Measurements from ENCODE around the gene SLC5A11. TPM values are rescaled to one million over a fixed set of nuclear protein-coding genes. Genes with fewer than 3 reads are reported as not detected.
A peak's percentile ranks its signal among the peaks of the same experiment; 100 is the strongest.
"Not testable (repeated sequence)": the region's sequence is repeated elsewhere in the genome, so short reads cannot be mapped to it uniquely, and the experiment has no call there.

SLC5A11 gene
- polyA plus RNA-seq, 2 of the 4 experiments (the other 2 are of a cell fraction), result 0.40 to 0.43 TPM

GRCh38 chr16:24807301-24807700, 38.5 kb upstream of the SLC5A11 start (continued):
- no peak for TF ChIP-seq ELK1 (IDR thresholded peaks at IDR 0.05; ENCODE audit: low read depth, low read length)

GRCh38 chr16:24810951-24811843, 34.6 kb upstream of the SLC5A11 start:
- CTCF ChIA-PET, result interaction anchor here (1.2 to 1.4 kb wide), 4 partner anchors 11 to 231 kb away, joined by 3 to 4 read pairs (median 4); no protein-coding TSS in a partner anchor
- FAIRE-seq, result no peak
- ATAC-seq, result peak; percentile 78 to 90

GRCh38 chr16:24812813-24813212, 33.0 kb upstream of the SLC5A11 start:
- H3K4me2 ChIP-seq; H3K4me1 ChIP-seq; H3K9me3 ChIP-seq; POLR2A ChIA-PET; FAIRE-seq; H3K4me3 ChIP-seq; ATAC-seq; H3K27ac ChIP-seq; DNase-seq (ENCODE audit: low read depth in 1 of 2, low spot score in 1 of 2): not testable (repeated sequence)
- CTCF ChIA-PET, result interaction anchor here (0.6 to 1.4 kb wide), 6 partner anchors 7 to 385 kb away, joined by 3 to 6 read pairs (median 4); no protein-coding TSS in a partner anchor
- 84% methylated on average over 6 of the region's 6 CpGs for WGBS (ENCODE audit: missing lambda C conversion rate)

More at GRCh38 chr16:24810951-24811843, 34.6 kb upstream of the SLC5A11 start:
- Histone ChIP-seq H3K4me2 (no peak overlapping the region), H3K4me3 (no peak overlapping the region), H3K27ac (no peak overlapping the region), H3K4me1 (no peaks in the 10 kb centered on the region), H3K9me3 (no peaks in the 10 kb centered on the region)
- POLR2A ChIA-PET, result no interaction called here
- TF ChIP-seq ESRRA (IDR thresholded peaks at IDR 0.05; ENCODE audit: borderline replicate concordance, low read length), result no peak
- TF ChIP-seq ZSCAN20 (CRISPR knock-in tag; IDR thresholded peaks at IDR 0.05), result no peak
- no peak for TF ChIP-seq RFX5 (IDR thresholded peaks at IDR 0.05)
- no peak for TF ChIP-seq POLR2AphosphoS2 (conservative IDR thresholded peaks at IDR 0.05; ENCODE audit: low read length)
- TF ChIP-seq CHD4 (IDR thresholded peaks at IDR 0.05; ENCODE audit: borderline replicate concordance), result no peak
- no peak for DNase-seq (ENCODE audit: low read depth in 1 of 2, low spot score in 1 of 2)
- 86% methylated on average over 11 of the region's 11 CpGs for WGBS (ENCODE audit: missing lambda C conversion rate)

- WGBS (ENCODE audit: missing lambda C conversion rate), result 88% methylated on average over 7 of the region's 7 CpGs
- FAIRE-seq (no peak), ATAC-seq (no peak), DNase-seq (ENCODE audit: low read depth in 1 of 2, low spot score in 1 of 2) (no peak)
- CTCF ChIA-PET, result interaction anchor here (1.1 to 3.4 kb wide), 2 partner anchors 15 to 235 kb away, joined by 3 to 12 read pairs; no protein-coding TSS in a partner anchor
- Histone ChIP-seq H3K4me2 (no peak overlapping the region), H3K27ac (no peak overlapping the region), H3K4me1 (no peaks in the 10 kb centered on the region), H3K4me3 (no peak overlapping the region), H3K9me3 (no peaks in the 10 kb centered on the region)
- POLR2A ChIA-PET, result no interaction called here
- no peak for TF ChIP-seq MAZ (IDR thresholded peaks at IDR 0.05; ENCODE audit: borderline replicate concordance, low read depth, low read length)
- no peak for TF ChIP-seq JUNB (IDR thresholded peaks at IDR 0.05)
- no peak for TF ChIP-seq KDM5A (IDR thresholded peaks at IDR 0.05)
- no peak for TF ChIP-seq ELK1 (IDR thresholded peaks at IDR 0.05; ENCODE audit: low read depth, low read length)
- no peak for TF ChIP-seq REST (IDR thresholded peaks at IDR 0.05)
- TF ChIP-seq PHF8 (IDR thresholded peaks at IDR 0.05; ENCODE audit: borderline replicate concordance, low read depth), result no peak
- TF ChIP-seq MAX (IDR thresholded peaks at IDR 0.05), result no peak
- no peak for TF ChIP-seq CBX2 (IDR thresholded peaks at IDR 0.05; ENCODE audit: borderline replicate concordance, low read depth)
- TF ChIP-seq FOSB (CRISPR knock-in tag; IDR thresholded peaks at IDR 0.05), result no peak
- no peak for TF ChIP-seq HOXB13 (CRISPR knock-in tag; IDR thresholded peaks at IDR 0.05; ENCODE audit: low read depth)
- TF ChIP-seq MYC (IDR thresholded peaks at IDR 0.05; ENCODE audit: borderline replicate concordance, low read length), result no peak
- TF ChIP-seq CTCF (IDR thresholded peaks at IDR 0.05), result no peak
- no peak for TF ChIP-seq EHMT2 (IDR thresholded peaks at IDR 0.05; ENCODE audit: low read depth)
- no peak for TF ChIP-seq ATOH8 (CRISPR knock-in tag; IDR thresholded peaks at IDR 0.05; ENCODE audit: low read depth)
- TF ChIP-seq KDM1A (IDR thresholded peaks at IDR 0.05; ENCODE audit: low read depth), result no peak
These were observed 30.7 kb upstream of the SLC5A11 start for GRCh38 chr16:24815021-24815420.

Measured in A549 (cell line).